ENCODE results near the gene ABCC10. TPM values are rescaled to one million over a fixed set of nuclear protein-coding genes. Genes with fewer than 3 reads are reported as not detected.

ABCC10 gene
- total and polyA plus RNA-seq, 10 of the 15 experiments (the other 5 are each of a cell fraction or from before 2014, with no cell fraction given): 0.80 to 18.2 (median 6.4) TPM

- TF ChIP-seq, protein P1, sequence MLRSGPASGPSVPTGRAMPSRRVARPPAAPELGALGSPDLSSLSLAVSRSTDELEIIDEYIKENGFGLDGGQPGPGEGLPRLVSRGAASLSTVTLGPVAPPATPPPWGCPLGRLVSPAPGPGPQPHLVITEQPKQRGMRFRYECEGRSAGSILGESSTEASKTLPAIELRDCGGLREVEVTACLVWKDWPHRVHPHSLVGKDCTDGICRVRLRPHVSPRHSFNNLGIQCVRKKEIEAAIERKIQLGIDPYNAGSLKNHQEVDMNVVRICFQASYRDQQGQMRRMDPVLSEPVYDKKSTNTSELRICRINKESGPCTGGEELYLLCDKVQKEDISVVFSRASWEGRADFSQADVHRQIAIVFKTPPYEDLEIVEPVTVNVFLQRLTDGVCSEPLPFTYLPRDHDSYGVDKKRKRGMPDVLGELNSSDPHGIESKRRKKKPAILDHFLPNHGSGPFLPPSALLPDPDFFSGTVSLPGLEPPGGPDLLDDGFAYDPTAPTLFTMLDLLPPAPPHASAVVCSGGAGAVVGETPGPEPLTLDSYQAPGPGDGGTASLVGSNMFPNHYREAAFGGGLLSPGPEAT (IDR thresholded peaks at IDR 0.05; ENCODE audit: low read depth): no peak
- no peak for TF ChIP-seq GATAD2B (conservative IDR thresholded peaks at IDR 0.05; ENCODE audit: low read depth)
- TF ChIP-seq SUZ12 (IDR thresholded peaks at IDR 0.05; ENCODE audit: unreplicated experiment): no peak
Observed at GRCh38 chr6:43464337-43464736, 37.0 kb downstream of the ABCC10 start (continued).

- intact Hi-C loops (cut with micrococcal nuclease; ENCODE audit: unreplicated experiment) (no loop called here), in situ Hi-C loops (cut with MboI) (no loop called here)
- BruUV-seq (replicated peaks): no TSS peak
- DNase-seq (ENCODE audit: low read depth, low spot score): no peak
- H3K9ac ChIP-seq (ENCODE audit: control insufficient read depth, insufficient read depth, low read length): no peak overlapping the region
- no peaks in the 10 kb centered on the region for H3K9me3 ChIP-seq (replicated peaks; ENCODE audit: control insufficient read depth, insufficient read depth, low read length)
- H3K36me3 ChIP-seq (ENCODE audit: control insufficient read depth in 2 of 2, insufficient read depth in 2 of 2, low read length in 1 of 2): no peaks in the 10 kb centered on the region
- ChIA-PET POLR2A (interaction anchor here (1.0 to 1.3 kb wide), 2 partner anchors 11 to 14 kb away, joined by 3 read pairs; partner anchors contain the start of gene DLK2), RAD21 (ENCODE audit: unreplicated experiment) (interaction anchor here (0.6 kb wide), 1 partner anchor 117 kb away, joined by 3 read pairs; no protein-coding TSS in a partner anchor), CTCF (no interaction called here), SMC1A (ENCODE audit: uncharacterized antibody, unreplicated experiment) (no interaction called here)
- no peak overlapping the region for H3K27ac ChIP-seq (ENCODE audit: control insufficient read depth, insufficient read depth)
- no peak for FAIRE-seq
- peak; percentile 46 for ATAC-seq
- H2AFZ ChIP-seq (ENCODE audit: control insufficient read depth, low read depth, low read length): no peak overlapping the region
- no peaks in the 10 kb centered on the region for H3K79me2 ChIP-seq (ENCODE audit: control insufficient read depth, insufficient read depth, low read length)
- H3K4me3 ChIP-seq: no peak overlapping the region
- WGBS (ENCODE audit: insufficient coverage, insufficient replicate concordance, low lambda C conversion rate, missing lambda C conversion rate): 5% methylated on average over 2 of the region's 2 CpGs
- H3K4me2 ChIP-seq (ENCODE audit: control insufficient read depth, insufficient read depth): no peak overlapping the region
- H3K4me1 ChIP-seq (ENCODE audit: control insufficient read depth, insufficient read depth, low read length): no peaks in the 10 kb centered on the region
- H4K20me1 ChIP-seq (ENCODE audit: control insufficient read depth, insufficient read depth): no peaks in the 10 kb centered on the region
- no peaks in the 10 kb centered on the region; a peak in 1 of 4 replicates for H3K27me3 ChIP-seq (replicated peaks in 1 of 2; ENCODE audit: control insufficient read depth in 2 of 2, insufficient read depth in 2 of 2, low read length in 1 of 2)
- TF ChIP-seq ATF7 (IDR thresholded peaks at IDR 0.05; ENCODE audit: low read depth) (no peak), TAF1 (IDR thresholded peaks at IDR 0.05; ENCODE audit: borderline replicate concordance, low read depth, low read length) (no peak), HDGF (IDR thresholded peaks at IDR 0.05) (no peak), HDAC6 (IDR thresholded peaks at IDR 0.05; ENCODE audit: unreplicated experiment) (no peak), MYB (IDR thresholded peaks at IDR 0.05; ENCODE audit: borderline replicate concordance, low read depth, low read length) (no peak), CUX1 (IDR thresholded peaks at IDR 0.05; ENCODE audit: insufficient replicate concordance, low read depth, low read length) (no peak), ZBTB33 (IDR thresholded peaks at IDR 0.05) (no peak), CEBPB (IDR thresholded peaks at IDR 0.05; ENCODE audit: borderline replicate concordance in 1 of 2, low read depth in 2 of 2, low read length in 2 of 2) (no peak), SRF (IDR thresholded peaks at IDR 0.05; ENCODE audit: low read depth in 2 of 2, low read length in 2 of 2) (no peak), ZNF24 (IDR thresholded peaks at IDR 0.05) (no peak), BMI1 (IDR thresholded peaks at IDR 0.05; ENCODE audit: borderline replicate concordance) (no peak)
Observed at GRCh38 chr6:43465948-43466347, 38.6 kb downstream of the ABCC10 start.

All from GM12878 (cell line).